C4-2B (cell line): ENCODE measurements around the gene CTDSPL.

Experiments
- ZFX ChIP-seq: fragments of 450-650 bp; IDR thresholded peaks from 2 replicates; pipeline ENCODE4 v1.6.1; 2017
- TF ChIP-seq, protein P1 (sequence below): fragments of 450-650 bp; conservative IDR thresholded peaks from 2 replicates; pipeline ENCODE4 v1.5.1; 2017; ENCODE audit warnings: mild to moderate bottlenecking

DNA sequence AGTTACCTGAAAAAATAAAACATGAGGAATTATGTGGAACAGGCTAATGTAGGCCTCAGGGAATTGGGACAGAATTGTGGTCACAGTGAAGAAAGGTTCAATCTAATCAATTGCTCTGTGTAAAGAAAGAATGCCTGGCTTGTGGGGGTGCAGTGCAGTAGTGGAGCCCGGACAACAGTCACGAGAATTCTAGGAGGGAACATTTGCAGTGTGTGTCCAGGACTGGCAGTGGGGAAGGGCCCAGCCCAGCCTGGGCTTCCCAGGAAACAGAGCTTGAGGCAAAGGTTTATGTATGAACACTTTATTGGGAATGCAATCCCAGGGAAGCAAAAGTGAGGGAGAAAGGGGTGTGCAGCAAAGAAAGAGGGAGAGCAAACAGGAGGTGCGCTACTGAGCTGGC lies 29.2 kb upstream of the CTDSPL start:
- TF ChIP-seq, protein P1, sequence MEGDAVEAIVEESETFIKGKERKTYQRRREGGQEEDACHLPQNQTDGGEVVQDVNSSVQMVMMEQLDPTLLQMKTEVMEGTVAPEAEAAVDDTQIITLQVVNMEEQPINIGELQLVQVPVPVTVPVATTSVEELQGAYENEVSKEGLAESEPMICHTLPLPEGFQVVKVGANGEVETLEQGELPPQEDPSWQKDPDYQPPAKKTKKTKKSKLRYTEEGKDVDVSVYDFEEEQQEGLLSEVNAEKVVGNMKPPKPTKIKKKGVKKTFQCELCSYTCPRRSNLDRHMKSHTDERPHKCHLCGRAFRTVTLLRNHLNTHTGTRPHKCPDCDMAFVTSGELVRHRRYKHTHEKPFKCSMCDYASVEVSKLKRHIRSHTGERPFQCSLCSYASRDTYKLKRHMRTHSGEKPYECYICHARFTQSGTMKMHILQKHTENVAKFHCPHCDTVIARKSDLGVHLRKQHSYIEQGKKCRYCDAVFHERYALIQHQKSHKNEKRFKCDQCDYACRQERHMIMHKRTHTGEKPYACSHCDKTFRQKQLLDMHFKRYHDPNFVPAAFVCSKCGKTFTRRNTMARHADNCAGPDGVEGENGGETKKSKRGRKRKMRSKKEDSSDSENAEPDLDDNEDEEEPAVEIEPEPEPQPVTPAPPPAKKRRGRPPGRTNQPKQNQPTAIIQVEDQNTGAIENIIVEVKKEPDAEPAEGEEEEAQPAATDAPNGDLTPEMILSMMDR = no peak
- TF ChIP-seq ZFX = no peak
